Measurements from ENCODE around the gene ASTN1.

ASTN1 gene

GRCh38 chr1:176866011-176866714, 298.3 kb downstream of the ASTN1 start:
- DNase-seq: peak; percentile 45

GRCh38 chr1:176864211-176864610, 300.3 kb downstream of the ASTN1 start:
- DNase-seq: no peak

GRCh38 chr1:176863613-176864012, 300.9 kb downstream of the ASTN1 start:
- no peak for DNase-seq

GRCh38 chr1:176858433-176858916, 306.0 kb downstream of the ASTN1 start:
- no peak for DNase-seq

- DNase-seq: no peak
Measured at GRCh38 chr1:176857632-176858031, 306.9 kb downstream of the ASTN1 start.

GRCh38 chr1:176854758-176855745, 309.5 kb downstream of the ASTN1 start:
- DNase-seq: no peak

GRCh38 chr1:176854121-176854520, 310.4 kb downstream of the ASTN1 start:
- DNase-seq: no peak

GRCh38 chr1:176853503-176853902, 311.0 kb downstream of the ASTN1 start:
- no peak for DNase-seq

GRCh38 chr1:176852124-176852523, 312.4 kb downstream of the ASTN1 start:
- no peak for DNase-seq

GRCh38 chr1:176850871-176851270, 313.6 kb downstream of the ASTN1 start:
- no peak for DNase-seq

- DNase-seq: no peak
Measured at GRCh38 chr1:176849281-176849680, 315.2 kb downstream of the ASTN1 start.

GRCh38 chr1:176847052-176847451, 317.5 kb downstream of the ASTN1 start:
- no peak for DNase-seq

- DNase-seq: peak; percentile 6
Measured at GRCh38 chr1:176843352-176844297, 320.9 kb downstream of the ASTN1 start.

- DNase-seq: no peak
Measured at GRCh38 chr1:176841238-176841637, 323.3 kb downstream of the ASTN1 start.

GRCh38 chr1:176839216-176839615, 325.3 kb downstream of the ASTN1 start:
- DNase-seq: no peak

GRCh38 chr1:176838276-176838995, 326.1 kb downstream of the ASTN1 start:
- DNase-seq: no peak

GRCh38 chr1:176837708-176838107, 326.8 kb downstream of the ASTN1 start:
- no peak for DNase-seq

- DNase-seq: no peak
Measured at GRCh38 chr1:176831150-176831549, 333.4 kb downstream of the ASTN1 start.

- peak; percentile 9 for DNase-seq
Measured at GRCh38 chr1:176829261-176829660, 335.3 kb downstream of the ASTN1 start.

GRCh38 chr1:176826265-176826664, 338.2 kb downstream of the ASTN1 start:
- no peak for DNase-seq

- no peak for DNase-seq
Measured at GRCh38 chr1:176820391-176821031, 344.0 kb downstream of the ASTN1 start.

Measured in kidney glomerular epithelial cell (primary cell).